AG09319 (cell line): ENCODE results near the gene CSNK1E.

Experiments
- DNase-seq: peaks from one replicate; pipeline ENCODE4 v3.0.0-alpha.2; 2010; ENCODE audit warnings: low read depth; ENCODE audit errors: extremely low read depth
- TF ChIP-seq, protein P1 (sequence below): IDR thresholded peaks from 2 replicates; pipeline ENCODE4 v1.5.1; 2011; ENCODE audit warnings: low read depth, mild to moderate bottlenecking, inconsistent platforms, low read length, moderate library complexity

CSNK1E gene

DNA sequence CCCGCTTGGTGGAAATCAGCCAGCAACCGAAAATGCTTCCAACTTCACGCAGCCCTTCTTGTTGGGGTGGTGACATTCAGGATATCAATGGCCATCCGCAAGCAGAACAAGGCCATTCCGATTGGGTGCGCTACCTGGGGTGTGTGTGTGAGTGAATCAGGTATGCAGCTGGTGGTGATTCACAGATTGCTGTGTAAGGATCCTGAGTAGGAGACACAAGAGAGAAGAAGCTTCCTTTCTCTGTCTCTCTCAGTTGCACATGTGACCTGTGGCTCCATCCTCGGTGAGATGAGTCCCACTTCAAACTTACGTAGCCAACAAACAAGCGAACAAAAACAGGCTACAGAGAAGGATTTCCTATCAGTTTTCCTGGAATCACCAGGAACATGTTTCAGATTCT lies 34.8 kb downstream of the CSNK1E start:
- TF ChIP-seq, protein P1, sequence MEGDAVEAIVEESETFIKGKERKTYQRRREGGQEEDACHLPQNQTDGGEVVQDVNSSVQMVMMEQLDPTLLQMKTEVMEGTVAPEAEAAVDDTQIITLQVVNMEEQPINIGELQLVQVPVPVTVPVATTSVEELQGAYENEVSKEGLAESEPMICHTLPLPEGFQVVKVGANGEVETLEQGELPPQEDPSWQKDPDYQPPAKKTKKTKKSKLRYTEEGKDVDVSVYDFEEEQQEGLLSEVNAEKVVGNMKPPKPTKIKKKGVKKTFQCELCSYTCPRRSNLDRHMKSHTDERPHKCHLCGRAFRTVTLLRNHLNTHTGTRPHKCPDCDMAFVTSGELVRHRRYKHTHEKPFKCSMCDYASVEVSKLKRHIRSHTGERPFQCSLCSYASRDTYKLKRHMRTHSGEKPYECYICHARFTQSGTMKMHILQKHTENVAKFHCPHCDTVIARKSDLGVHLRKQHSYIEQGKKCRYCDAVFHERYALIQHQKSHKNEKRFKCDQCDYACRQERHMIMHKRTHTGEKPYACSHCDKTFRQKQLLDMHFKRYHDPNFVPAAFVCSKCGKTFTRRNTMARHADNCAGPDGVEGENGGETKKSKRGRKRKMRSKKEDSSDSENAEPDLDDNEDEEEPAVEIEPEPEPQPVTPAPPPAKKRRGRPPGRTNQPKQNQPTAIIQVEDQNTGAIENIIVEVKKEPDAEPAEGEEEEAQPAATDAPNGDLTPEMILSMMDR, result no peak

DNA sequence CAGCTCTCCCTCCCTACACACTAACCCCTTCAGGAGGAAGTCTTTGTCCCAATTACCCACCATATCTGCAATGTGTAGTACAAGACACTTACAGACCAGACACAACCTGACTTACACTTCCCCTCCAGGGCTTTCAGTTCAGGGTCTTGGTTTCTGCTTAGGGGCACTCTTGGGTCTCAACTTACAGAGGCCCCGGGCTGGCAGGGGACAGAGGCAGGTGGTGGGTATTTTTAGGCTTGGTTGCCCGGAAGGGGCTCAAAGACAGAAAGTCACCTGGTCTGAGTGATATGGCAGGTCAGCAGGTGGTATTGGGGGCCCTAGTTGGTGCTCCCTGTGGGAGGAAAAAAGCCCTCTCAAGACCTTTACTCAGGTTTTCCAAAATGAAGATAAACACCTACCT lies 41.1 kb downstream of the CSNK1E start:
- DNase-seq, result no peak
- TF ChIP-seq, protein P1, result no peak

More for the DNA sequence above, 34.8 kb downstream of the CSNK1E start:
- no peak for DNase-seq

GRCh38 chr22:38273135-38273826 lies 44.0 kb downstream of the CSNK1E start:
- TF ChIP-seq, protein P1, result no peak
- DNase-seq, result no peak

DNA sequence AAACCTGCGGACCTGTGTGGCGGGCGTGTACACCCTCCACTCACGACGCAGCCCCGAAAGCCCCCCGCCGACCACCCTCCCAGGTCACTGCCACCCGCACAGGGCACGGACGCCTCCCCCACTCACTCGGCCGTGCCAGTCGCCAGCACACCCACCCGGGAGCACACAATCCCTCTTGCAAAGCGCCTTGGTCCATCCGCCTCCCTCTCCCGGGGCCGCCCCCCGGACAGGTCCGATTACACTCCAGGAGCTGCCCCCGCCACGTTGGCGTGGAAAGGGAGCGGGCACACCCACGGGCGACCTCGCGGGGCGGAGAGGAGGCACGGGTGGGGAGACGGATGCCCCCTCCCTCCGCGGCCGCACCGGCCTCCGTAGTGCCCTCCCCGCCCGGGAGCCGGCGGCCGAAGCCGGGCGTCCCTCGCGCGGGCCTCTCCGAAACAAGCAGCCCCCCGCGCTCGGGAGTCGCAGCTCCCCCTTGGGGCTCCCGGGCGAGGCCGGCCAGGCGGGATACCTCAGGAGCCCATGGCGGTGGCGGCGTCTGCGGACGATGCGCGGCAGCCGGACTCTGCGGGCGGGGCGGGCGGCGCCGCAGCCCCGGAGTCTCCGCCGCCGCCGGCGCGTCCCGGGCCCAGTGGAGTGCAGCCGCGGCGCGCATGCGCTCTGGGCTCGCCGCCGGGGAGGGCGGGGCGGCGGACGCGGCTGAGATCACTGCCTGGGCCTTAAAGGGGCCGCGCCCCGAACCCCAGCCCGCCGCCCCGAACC lies 44.7 kb downstream of the CSNK1E start, which contains the start of gene TMEM184B:
TMEM184B (minus strand) TSS at position 638 of the 762 bp plus-strand sequence. CDS start 25,049 bp downstream, outside the sequence.
- no peak for DNase-seq
- TF ChIP-seq, protein P1, result no peak

DNA sequence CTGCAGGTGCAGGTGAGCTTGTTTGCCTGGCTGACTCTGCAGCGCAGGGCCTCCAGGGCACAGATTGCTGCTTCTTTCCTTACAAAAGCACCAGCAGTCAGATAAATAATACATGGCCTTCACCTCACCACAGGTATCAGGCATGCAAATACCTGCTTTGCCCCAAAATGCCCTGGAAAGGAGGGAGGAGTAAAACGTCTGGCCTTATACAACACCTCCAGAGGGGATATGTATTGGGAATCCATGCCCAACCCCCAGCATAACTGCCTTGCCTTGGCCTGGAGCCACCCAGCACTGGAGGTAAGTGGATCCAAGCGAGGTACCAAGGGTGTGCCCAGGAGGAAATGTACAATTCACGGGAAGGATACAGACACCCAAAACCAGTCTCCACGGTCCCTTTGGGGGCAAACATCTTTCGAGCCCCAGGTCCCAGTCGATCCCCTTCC lies 45.3 kb downstream of the CSNK1E start:
- no peak for DNase-seq
- TF ChIP-seq, protein P1, result no peak

DNA sequence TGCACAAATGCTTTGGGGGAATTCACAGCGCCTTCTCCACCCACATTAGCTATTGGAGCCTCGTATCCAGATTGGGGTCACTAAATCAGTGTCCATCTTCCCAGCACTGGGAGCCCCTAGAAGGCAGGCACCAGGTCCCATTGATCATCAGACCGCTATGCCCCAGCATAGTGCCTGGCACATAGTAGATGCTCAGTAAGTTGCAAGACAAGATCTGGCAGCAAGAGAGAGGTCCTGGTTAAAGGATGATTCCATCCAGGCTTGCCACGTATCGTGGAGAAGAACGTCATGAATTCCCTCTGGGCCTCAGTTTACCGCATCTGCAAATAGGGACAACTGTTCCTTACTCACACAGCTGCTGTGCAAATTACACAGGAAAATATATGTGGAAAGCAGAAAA lies 46.1 kb downstream of the CSNK1E start:
- TF ChIP-seq, protein P1, result no peak
- no peak for DNase-seq
